MG63 (cell line): Measurements from ENCODE around the gene STIM2. TPM values are rescaled to one million over a fixed set of nuclear protein-coding genes. Genes with fewer than 3 reads are reported as not detected.
"Not testable (repeated sequence)": the region's sequence is repeated elsewhere in the genome, so short reads cannot be mapped to it uniquely, and the experiment has no call there.

ENCODE experiments used
- DNase-seq: peaks from one replicate; pipeline ENCODE4 v3.0.0-alpha.2; 2020
- H3K27me3 ChIP-seq: fragments of 250-450 bp; sonication (Bioruptor Pico); 2 replicates; pipeline ENCODE4 v1.5.1; 2020; ENCODE audit warnings: mild to moderate bottlenecking, moderate library complexity
- H3K36me3 ChIP-seq: fragments of 250-450 bp; sonication (Bioruptor Pico); 2 replicates; pipeline ENCODE4 v1.5.1; 2020; ENCODE audit warnings: mild to moderate bottlenecking, moderate library complexity
- H3K4me3 ChIP-seq: fragments of 250-450 bp; sonication (Bioruptor Pico); 2 replicates; pipeline ENCODE4 v1.5.1; 2020; ENCODE audit warnings: mild to moderate bottlenecking, moderate library complexity
- H3K9me3 ChIP-seq: fragments of 250-450 bp; sonication (Bioruptor Pico); 2 replicates; pipeline ENCODE4 v1.5.1; 2020; ENCODE audit warnings: mild to moderate bottlenecking, moderate library complexity
- total RNA-seq: library from RNA; depleted of rRNA; stranded (reverse); fragments of >200 nt; shearing (Covaris generic); gene quantifications from 2 replicates; pipeline ENCODE4 v1.2.3, GENCODE V29; 2014; ENCODE audit warnings: low replicate concordance

Gene STIM2
- total RNA-seq, 1 experiment from 2014 or later: 15.7 TPM

DNA sequence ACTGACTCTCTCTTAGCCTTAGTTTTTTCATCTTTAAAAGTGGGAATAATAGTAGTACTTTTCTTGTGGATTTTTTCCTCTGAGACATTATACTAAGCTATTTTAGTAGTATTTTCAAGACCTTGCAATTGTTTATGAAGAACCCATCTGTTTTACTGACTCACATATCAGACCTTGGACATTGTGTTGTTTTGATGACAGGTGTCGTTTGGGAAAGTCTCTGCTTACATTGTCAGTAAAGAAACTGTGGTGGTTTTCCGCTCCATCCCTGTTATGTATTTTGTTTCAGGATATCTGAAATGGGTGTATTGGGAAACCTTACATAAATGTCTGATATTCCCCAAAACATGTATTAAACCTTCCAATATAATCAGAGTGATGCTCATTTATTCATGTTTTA is 92.2 kb downstream of the STIM2 start:
- no peak for DNase-seq
- Histone ChIP-seq H3K9me3 (no peaks in the 10 kb centered on the region; the same call in 1 of the 2 replicates), H3K27me3 (no peaks in the 10 kb centered on the region), H3K36me3 (no peaks in the 10 kb centered on the region), H3K4me3 (no peak overlapping the region)

- no peak for DNase-seq
- H3K4me3 ChIP-seq: no peak overlapping the region
- no peaks in the 10 kb centered on the region for H3K27me3 ChIP-seq
- no peaks in the 10 kb centered on the region; the same call in 1 of the 2 replicates for H3K9me3 ChIP-seq
- H3K36me3 ChIP-seq: no peaks in the 10 kb centered on the region
Observed at GRCh38 chr4:26953366-26953765, 92.7 kb downstream of the STIM2 start.

GRCh38 chr4:26953770-26954423 is 93.3 kb downstream of the STIM2 start:
- Histone ChIP-seq H3K36me3 (no peaks in the 10 kb centered on the region), H3K9me3 (no peaks in the 10 kb centered on the region; the same call in 1 of the 2 replicates), H3K4me3 (no peak overlapping the region), H3K27me3 (no peaks in the 10 kb centered on the region)
- DNase-seq: no peak

DNA sequence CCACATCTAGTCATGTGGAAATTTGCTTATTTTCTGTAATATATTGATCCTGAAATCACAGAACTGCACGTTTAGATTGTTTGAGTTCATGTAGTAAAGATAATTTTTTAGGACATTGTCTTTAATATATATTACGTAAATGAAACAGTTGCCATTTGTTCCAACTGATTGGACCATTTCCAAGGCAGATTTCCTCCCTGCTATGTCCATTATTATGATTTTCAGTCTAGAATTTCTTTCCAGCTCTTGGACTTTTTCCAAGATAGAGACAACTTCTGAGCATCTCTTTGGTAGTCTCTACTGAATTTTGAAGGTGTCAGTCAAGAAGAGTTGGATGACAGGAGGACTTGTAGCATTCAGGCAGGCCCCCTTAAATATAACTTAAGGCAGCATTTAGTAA is 94.6 kb downstream of the STIM2 start:
- no peak for DNase-seq
- H3K4me3 ChIP-seq: no peak overlapping the region
- H3K27me3 ChIP-seq: no peaks in the 10 kb centered on the region
- H3K36me3 ChIP-seq: no peaks in the 10 kb centered on the region
- H3K9me3 ChIP-seq: no peaks in the 10 kb centered on the region; the same call in 1 of the 2 replicates

DNA sequence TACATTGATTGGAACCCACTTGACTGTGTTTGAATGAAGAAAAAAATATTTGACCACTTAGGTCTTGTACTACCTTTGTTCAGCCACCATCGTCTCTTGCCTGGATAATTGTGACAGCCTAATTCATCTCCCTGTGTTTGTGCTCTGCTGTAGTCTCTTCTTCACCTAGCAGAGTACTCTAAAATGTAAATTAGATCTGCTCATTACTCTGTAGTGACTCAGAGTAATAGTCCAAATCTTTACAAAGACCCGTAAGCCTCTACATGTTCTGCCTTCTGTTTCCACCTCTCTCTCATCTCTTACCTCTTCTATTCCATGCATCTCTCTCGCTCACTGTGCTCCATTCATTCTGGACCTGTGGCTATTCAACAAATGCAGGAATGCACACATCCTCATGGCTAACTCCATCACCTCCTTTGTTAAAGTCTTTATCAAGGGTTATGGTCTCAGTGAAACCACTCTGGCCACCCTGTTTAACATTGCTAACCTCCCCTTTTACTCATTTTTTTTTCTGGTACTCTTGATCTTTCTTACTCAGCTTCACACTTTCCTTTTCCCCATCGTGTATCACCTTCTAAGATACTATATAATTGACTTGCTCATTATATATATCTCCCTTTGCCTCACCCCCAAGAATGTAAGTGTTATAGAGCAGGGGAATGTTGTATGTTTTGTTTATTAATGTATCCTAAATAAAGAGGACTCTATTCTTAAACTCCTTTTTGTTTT is 98.4 kb downstream of the STIM2 start:
- H3K4me3 ChIP-seq: no peak overlapping the region
- DNase-seq: no peak
- H3K27me3 ChIP-seq: no peaks in the 10 kb centered on the region
- H3K36me3 ChIP-seq: no peaks in the 10 kb centered on the region
- H3K9me3 ChIP-seq: no peaks in the 10 kb centered on the region

DNA sequence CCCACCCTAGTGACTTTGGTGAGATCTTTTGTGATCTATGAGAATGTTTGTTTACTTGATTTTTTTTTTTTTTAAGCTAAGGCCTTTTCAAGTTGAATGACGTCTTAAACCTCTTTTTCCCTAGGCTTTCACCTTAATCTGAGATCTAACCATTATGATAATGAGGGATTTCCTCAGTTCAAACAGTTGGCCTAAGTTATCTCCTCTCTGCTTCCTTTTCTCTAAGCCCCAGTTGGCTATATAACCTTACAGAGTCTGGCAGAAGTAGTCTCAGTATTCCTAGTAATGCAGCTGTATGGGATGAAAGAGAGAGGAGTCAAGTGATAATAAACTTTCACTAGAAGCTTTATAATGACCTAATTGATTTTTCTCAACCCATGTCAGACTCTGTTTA is 99.0 kb downstream of the STIM2 start:
- Histone ChIP-seq H3K9me3 (no peaks in the 10 kb centered on the region), H3K27me3 (no peaks in the 10 kb centered on the region), H3K36me3 (no peaks in the 10 kb centered on the region), H3K4me3 (no peak overlapping the region)
- no peak for DNase-seq

- H3K27me3 ChIP-seq: no peaks in the 10 kb centered on the region
- DNase-seq: no peak
- no peaks in the 10 kb centered on the region for H3K9me3 ChIP-seq
- H3K4me3 ChIP-seq: no peak overlapping the region
- H3K36me3 ChIP-seq: no peaks in the 10 kb centered on the region
Observed at GRCh38 chr4:26962720-26963119, 102.1 kb downstream of the STIM2 start.

- Histone ChIP-seq H3K4me3 (no peak overlapping the region), H3K27me3 (no peaks in the 10 kb centered on the region), H3K9me3 (no peaks in the 10 kb centered on the region), H3K36me3 (no peaks in the 10 kb centered on the region)
- DNase-seq: no peak
Observed at GRCh38 chr4:26964512-26964911, 103.9 kb downstream of the STIM2 start.

DNA sequence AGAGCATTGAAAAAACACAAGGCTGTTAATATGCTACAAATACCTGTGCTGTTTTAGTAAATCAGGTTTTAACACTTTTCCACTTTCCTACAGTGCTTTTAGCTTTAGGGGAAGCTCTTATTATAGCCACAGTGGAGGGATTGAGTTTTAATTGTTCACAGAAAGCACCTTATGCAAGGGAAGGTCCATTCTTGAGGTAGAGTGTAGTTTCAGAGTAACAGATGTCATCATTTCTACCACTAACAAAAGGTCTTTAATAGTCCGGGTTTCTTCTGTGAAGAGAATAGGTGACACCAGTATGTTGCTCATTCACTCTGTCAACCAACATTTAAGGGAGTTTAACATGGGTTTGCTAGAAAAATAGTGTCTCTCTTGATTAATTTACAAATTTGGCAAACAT is 104.4 kb downstream of the STIM2 start:
- Histone ChIP-seq H3K4me3 (no peak overlapping the region), H3K36me3 (no peaks in the 10 kb centered on the region), H3K27me3 (no peaks in the 10 kb centered on the region), H3K9me3 (no peaks in the 10 kb centered on the region)
- no peak for DNase-seq

DNA sequence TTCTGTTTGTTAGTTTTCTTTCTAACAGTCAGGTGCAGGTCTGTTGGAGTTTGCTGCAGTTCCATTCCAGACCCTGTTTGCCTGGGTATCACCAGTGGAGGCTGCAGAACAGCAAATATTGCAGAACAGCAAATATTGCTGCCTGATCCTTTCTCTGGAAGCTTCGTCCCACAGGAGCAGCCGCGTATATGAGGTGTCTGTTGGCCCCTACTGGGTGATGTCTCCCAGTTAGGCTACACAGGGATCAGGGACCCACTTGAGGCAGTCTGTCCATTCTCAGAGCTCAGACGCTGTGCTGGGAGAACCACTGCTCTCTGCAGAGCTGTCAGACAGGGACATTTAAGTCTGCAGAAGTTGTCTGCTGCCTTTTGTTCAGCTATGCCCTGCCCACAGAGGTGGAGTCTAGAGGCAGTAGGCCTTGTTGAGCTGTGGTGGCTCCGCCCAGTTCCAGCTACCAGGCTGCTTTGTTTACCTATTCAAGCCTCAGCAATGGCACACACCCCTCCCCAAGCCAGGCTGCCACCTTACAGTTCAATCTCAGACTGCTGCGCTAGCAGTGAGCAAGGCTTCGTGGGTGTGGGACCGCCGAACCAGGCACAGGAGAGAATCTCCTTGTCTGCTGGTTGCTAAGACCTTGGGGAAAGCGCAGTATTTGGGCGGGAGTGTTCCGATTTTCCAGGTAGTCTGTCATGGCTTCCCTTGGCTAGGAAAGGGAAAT is 115.0 kb downstream of the STIM2 start:
- H3K9me3 ChIP-seq, H3K27me3 ChIP-seq, DNase-seq, H3K36me3 ChIP-seq, H3K4me3 ChIP-seq: not testable (repeated sequence)

DNA sequence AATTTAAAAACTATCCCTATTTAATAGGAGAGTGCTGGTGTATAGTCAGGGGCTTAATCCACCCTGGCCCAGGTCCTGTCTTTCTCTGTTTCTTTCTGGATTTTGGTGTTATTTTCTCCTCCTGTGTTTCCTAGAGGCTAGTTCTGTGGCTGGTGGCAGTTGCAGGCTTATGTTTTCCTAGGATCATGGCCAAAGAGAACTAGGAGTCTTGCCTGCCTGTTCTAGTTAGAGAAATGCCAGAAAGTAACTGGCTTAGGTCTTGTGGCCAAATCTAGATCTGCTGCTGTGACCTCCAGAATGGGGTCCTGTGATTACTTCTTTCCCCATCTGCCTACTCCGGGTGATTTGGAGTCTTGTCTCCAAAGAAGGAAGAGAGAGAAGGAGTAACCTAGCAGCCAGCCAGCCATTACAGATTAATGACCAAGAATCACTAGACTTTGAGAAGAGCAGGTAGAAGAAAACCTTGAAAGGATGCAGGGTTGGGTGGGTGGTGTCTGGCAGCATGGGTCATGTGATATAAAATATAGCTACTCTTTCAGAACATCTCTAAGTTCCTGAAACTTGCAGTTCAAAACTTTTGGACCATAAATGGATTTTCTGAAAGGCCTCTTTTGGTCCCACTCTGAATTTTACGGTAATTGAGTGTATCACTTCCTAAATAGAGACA is 117.9 kb downstream of the STIM2 start:
- H3K9me3 ChIP-seq: no peaks in the 10 kb centered on the region
- no peaks in the 10 kb centered on the region for H3K36me3 ChIP-seq
- H3K4me3 ChIP-seq: no peak overlapping the region
- H3K27me3 ChIP-seq: no peaks in the 10 kb centered on the region
- DNase-seq: no peak

DNA sequence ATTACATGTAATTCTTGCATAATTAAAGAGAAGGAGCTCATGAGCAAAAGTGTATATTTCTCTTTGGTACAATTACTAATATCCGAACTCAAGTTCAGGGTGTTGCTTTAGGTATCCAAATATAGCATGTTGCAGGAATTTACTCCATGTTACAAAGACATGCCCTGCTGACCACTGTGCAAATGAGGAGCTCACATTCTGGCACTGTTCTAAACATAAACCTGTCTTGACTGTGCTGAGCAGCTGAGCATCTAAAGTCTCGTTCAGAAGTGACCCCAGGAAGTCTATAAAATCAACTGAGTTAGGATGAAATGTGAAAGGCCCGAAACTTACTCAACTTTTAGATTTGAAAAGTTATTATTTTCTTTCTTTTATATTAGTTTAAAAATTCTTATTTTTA is 124.3 kb downstream of the STIM2 start:
- H3K9me3 ChIP-seq: no peaks in the 10 kb centered on the region
- DNase-seq: no peak
- H3K4me3 ChIP-seq: no peak overlapping the region
- no peaks in the 10 kb centered on the region for H3K27me3 ChIP-seq
- no peaks in the 10 kb centered on the region for H3K36me3 ChIP-seq

DNA sequence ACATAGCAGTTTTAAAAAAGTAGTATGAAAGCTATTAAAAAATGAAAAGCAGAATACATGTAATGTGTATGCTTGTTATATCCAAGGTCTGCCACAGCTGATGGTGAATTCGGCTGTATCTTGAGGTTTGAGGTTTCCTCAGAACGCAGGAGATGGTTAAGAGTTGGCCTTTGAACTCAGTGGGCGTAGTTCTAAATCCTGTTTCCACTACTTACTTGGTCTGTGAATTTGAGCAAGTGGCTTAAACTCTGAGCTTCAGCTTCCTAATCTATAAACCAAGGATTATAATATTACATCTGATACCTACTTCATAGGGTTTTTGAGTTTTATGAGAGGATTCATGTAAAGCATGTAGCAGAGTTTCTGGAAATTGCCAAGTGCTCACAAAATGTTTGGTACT is 125.2 kb downstream of the STIM2 start:
- no peak for DNase-seq
- no peaks in the 10 kb centered on the region for H3K27me3 ChIP-seq
- H3K36me3 ChIP-seq: no peaks in the 10 kb centered on the region; the same call in 1 of the 2 replicates
- no peak overlapping the region for H3K4me3 ChIP-seq
- H3K9me3 ChIP-seq: no peaks in the 10 kb centered on the region

GRCh38 chr4:26987191-26987590 is 126.5 kb downstream of the STIM2 start:
- Histone ChIP-seq H3K9me3 (no peaks in the 10 kb centered on the region), H3K27me3 (no peaks in the 10 kb centered on the region), H3K36me3 (no peaks in the 10 kb centered on the region; the same call in 1 of the 2 replicates), H3K4me3 (no peak overlapping the region)
- DNase-seq: no peak

GRCh38 chr4:26991057-26991456 is 130.4 kb downstream of the STIM2 start:
- Histone ChIP-seq H3K27me3 (no peaks in the 10 kb centered on the region), H3K36me3 (no peaks in the 10 kb centered on the region; the same call in 1 of the 2 replicates), H3K9me3 (no peaks in the 10 kb centered on the region), H3K4me3 (no peak overlapping the region)
- no peak for DNase-seq

DNA sequence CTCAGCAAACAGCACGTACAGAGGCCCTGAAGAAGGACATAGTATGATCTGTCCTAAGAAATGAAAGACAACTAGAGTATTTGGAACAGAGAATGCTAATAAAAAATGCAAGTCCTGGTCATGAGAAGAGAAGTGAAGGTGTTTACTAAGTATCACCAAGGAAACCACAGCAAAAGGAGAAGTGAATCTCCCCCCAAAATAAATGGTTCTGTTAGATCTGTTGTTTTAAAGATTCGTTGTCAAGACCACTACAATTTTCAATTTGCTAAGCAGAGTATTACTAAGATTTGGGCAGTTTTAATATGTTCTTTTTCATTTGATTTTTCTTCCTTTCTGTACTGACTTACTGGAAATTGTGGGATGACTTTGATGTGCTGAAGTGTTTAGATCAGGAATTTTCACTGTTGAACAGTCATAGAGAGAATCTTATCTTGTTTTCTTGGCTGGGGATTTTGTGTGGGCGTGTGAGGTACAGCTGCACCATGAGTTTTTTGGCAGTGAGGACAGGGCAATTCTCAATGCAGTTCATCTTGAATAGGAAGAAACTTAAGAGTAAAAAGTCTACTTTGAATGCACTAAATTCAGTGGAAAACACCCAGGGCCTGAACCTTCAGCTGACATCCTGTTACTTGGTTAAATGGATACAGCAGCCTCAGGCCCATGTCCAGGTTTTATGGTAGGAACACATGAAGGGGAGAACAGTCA is 132.2 kb downstream of the STIM2 start:
- Histone ChIP-seq H3K9me3 (no peaks in the 10 kb centered on the region), H3K4me3 (no peak overlapping the region), H3K36me3 (no peaks in the 10 kb centered on the region; the same call in 1 of the 2 replicates), H3K27me3 (no peaks in the 10 kb centered on the region)
- peak; percentile 57 for DNase-seq
